Central memory CD4-positive, alpha-beta T cell (primary cell): ENCODE measurements around the gene AKAP6.

Experiments used
- DNase-seq: peaks from one replicate; pipeline ENCODE4 v3.0.0; 2022

Gene AKAP6

GRCh38 chr14:32720927-32721326, 391.8 kb downstream of the AKAP6 start:
- no peak for DNase-seq

DNA sequence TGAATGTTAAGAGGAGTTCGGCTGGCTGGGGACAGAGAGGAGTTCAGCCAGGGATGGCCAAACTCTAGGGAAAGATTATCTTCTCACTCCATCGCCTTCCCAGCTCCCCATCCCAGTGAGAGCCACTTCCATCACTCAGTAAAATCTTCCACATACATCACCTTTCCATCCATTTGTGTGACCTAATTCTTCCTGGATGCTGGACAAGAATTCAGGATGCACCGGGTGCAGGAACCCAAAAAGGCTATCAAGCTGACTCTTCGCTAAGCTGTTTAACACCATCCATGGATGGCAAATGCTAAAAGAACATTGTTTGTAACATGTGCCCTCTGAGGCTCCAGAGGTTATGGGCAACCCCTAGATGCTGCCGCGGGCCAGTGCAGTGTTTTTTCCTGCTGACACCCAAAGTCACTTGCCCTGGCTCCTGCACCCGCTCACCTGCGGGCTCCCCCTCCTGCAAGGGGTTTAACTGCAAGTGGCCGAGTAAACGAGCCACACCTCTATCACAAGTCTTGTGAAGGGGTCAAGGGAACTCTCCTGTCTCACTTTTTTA, 393.6 kb downstream of the AKAP6 start:
- no peak for DNase-seq

- DNase-seq, result no peak
These were observed 395.9 kb downstream of the AKAP6 start for GRCh38 chr14:32724867-32725471.

- no peak for DNase-seq
These were observed 397.4 kb downstream of the AKAP6 start for GRCh38 chr14:32726516-32726915.

GRCh38 chr14:32727832-32728231, 398.7 kb downstream of the AKAP6 start:
- no peak for DNase-seq

DNA sequence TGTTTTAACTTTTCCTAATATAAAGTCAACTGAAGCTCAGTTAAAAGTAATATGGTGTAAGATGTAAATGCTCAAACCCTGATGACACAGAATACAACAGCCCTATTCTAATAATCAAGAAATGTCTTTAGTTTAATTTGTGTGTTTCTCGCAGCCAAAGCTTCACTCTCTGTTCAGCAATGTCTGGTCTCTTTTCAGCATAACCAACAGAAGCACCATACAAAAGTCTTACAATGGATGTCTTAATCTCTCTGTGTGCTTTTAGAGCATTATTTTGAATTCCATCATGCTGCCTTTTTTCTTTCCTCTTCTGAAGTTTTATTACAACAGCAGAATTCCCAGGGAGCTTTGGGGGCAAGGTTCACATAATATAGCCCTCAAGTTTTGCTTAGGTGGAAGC, 399.4 kb downstream of the AKAP6 start:
- no peak for DNase-seq

DNA sequence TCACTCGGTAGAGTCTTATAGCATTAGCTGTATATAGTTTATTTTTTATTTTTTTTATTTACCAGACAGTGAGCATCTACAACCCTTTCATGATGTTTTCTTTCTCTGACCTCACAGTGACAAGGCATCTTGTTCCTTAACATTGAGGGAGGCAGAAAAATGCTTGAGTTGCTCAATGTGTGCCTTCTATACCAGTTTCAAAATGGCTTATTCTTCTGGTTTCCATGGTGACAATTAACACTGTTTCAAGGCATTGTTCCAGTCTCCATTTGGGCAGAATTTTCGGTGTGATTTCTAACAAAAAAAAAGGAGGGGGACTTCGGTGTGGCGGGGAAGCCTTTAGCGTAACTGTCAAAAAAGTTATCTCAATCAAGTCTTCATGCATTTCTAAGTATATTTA, 399.9 kb downstream of the AKAP6 start:
- no peak for DNase-seq

DNA sequence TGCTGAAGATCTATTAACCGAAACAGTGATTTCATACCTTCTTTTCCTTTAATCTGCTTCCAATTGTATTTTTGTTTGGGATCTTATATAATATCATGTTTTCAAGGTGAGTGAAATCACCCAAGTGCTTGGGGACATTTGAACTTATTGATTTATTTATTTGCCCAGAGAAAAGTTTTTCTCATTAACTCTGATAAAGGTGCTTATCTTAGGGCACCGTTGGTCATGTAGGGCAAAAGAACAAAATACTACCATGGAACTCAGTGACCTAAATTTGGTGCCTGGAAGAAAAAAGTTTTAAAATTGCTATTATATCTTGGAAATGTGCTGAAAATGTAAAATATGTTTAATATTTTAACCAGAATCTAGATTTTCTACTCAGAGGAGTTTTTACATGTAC, 402.2 kb downstream of the AKAP6 start:
- no peak for DNase-seq

DNA sequence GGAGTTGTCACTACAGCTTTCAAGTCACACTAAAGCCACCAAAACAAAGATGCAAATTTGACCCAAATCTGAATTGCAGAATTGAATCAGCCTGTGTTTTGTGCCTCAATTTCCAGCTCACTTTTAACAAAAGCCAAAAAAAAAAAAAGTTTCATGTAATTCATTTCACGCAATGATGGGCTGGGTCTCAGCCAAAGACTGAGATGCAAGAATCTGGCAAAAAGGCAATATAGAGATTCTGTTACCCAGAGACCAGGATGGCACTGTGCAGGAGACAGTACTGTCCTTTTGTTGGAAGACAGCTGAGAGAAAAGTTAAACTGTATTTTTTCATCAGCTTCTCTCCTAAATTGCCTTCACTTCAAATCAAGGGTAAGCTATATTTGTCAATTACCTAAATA, 403.9 kb downstream of the AKAP6 start:
- no peak for DNase-seq

GRCh38 chr14:32734261-32734660, 405.2 kb downstream of the AKAP6 start:
- no peak for DNase-seq

- no peak for DNase-seq
These were observed 408.5 kb downstream of the AKAP6 start for GRCh38 chr14:32737621-32738020.

GRCh38 chr14:32738206-32738871, 409.2 kb downstream of the AKAP6 start:
- no peak for DNase-seq

GRCh38 chr14:32744811-32745445, 415.8 kb downstream of the AKAP6 start:
- DNase-seq, result no peak

DNA sequence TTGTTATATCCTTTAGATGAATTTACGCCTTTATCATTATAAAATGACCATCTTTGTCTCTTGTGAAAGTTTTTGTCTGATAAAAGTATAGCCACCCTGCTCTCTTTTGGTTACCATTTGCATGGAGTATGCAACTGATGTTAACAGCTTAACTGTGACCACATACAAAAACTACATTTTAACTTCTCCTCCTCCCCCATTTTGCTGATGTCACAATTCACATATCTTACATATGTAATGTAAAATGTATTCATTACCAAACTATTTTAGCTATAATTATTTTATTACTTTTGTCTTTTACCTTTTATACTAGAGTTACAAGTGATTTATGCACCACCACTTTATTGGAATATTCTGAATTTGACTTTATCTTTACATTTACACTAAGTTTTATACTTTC, 425.1 kb downstream of the AKAP6 start:
- no peak for DNase-seq

DNA sequence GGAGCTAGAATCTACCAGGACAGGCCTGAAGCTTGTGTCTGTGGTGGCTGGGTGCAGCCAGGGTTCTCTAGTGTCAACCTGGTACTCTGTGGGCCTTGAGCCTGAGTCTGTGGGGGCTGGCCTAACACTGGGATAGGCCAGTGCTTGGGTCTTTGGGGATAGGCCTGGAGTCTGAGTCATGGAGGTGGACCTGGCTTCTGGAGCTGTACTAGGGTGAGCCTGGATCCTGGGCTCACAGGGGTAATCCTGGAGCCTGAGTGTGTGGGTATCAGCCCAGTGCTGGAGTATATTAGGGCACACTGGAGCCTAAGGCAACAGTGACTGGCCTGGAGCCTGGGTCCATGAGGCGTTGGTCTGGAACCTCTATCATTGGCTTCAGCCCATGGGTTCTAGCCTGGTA, 427.1 kb downstream of the AKAP6 start:
- DNase-seq, result no peak

GRCh38 chr14:32756775-32757174, 427.7 kb downstream of the AKAP6 start:
- DNase-seq, result no peak

GRCh38 chr14:32757568-32757967, 428.5 kb downstream of the AKAP6 start:
- no peak for DNase-seq

DNA sequence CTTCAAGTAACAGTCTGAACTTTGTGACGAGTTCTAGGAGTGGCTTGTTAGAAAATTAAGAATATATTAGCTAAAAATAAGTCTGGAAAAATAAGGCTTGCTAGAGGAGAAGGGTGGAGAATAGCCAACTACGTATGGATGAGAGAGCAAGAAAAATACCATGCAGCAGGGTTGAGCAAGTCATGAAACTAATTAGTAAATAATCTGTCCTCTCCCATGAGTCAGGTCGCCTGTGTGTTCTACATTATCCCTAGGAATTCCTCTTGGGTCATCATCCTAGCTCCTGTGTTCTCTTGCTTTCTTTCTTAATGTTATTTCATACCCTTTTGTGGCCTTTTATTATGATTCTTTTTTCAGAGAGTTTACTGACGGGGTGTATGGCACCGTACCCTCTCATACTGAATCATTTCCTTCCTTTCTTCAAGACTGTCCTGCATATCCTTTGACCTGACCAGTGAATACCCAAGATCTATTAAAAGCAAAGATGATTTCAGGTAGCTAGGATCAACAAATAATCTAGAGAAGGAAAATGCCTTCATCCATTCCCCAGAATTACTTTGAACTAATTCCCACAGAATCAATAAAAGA, 432.4 kb downstream of the AKAP6 start:
- DNase-seq, result no peak

DNA sequence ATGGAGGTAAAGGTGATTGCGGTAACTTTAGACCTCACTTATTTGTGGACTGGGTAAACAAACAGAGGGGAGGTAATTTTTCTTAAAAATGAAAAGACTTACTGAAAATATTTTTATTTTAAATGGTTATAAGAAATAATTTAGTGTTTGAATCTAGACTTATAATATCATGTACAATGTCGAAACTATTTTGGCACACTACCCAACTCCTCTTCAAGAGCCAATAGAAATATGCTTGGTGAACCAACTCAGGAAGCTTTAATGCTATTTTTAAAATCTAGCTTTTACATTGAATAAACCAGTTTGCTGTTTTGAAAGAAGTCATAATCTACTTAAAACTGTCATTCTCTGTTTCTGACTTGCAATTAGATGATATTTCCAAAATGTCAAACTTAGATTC, 433.8 kb downstream of the AKAP6 start:
- no peak for DNase-seq

GRCh38 chr14:32763673-32764072, 434.6 kb downstream of the AKAP6 start:
- no peak for DNase-seq

- no peak for DNase-seq
These were observed 435.0 kb downstream of the AKAP6 start for GRCh38 chr14:32764131-32764530.

DNA sequence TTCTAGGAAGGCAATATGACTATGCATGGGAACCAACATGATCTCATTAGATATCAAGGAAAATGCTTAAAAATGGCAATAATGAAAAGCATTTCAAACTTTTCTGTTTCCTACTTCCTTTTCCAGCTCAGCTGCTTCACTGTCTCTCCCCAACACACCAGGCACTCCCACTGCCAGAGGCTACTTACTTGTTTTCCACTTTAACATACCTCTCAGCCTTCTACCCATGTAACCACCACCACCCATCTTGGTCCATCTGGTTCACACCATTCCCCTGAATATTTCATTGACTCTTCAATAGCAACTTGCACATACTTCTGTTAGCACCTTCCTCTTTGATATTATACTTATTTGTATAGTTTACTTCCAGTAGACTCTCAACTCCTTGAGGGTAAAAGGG, 441.3 kb downstream of the AKAP6 start:
- DNase-seq, result no peak

DNA sequence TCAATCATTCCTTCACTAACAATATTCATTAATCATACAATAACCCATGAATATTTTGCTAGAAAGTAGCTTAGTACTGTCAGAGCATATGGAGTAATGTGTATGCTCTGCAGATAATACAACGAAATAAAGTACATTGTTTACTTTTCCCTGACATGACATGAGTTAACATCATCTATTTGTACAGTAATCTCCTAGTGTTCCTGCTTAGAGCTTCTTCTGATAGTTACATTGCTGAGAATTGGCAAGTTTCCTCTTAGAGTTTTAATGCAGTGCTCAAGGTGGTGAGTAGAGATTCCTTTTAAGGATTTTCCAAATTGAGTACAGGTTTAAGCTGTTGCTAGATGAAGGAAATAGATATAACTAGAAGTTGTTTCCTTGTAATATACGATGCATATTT, 445.1 kb downstream of the AKAP6 start:
- no peak for DNase-seq

DNA sequence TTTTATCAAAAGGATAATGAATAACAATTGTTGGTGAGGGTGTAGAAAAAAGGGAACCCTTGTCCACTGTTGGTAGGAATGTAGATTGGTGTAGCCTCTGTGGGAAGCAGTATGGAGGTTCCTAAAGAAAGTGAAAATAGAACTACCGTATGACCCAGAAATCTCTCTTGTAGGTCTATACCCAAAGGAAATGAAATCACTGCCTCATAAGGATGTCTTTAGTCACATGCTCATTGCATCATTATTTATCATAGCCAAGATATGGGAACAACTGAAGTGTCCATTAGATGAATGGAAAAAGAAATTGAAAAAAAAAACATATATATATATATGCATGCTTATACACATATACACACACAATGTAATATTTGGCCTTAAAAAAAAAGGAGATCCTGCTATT, 450.7 kb downstream of the AKAP6 start:
- no peak for DNase-seq
